NCI-H1436 treated with DMSO at 0.1 percent for 48 hours (cell line): Measurements from ENCODE around the gene DMC1.
"Not testable (repeated sequence)": the region's sequence is repeated elsewhere in the genome, so short reads cannot be mapped to it uniquely, and the experiment has no call there.

Experiments
- DNase-seq: peaks from one replicate; lab custom pipeline; 2025; lab: John Stamatoyannopoulos, UW

DMC1 gene

GRCh38 chr22:38501797-38502672, 67.9 kb downstream of the DMC1 start:
- DNase-seq, result no peak

DNA sequence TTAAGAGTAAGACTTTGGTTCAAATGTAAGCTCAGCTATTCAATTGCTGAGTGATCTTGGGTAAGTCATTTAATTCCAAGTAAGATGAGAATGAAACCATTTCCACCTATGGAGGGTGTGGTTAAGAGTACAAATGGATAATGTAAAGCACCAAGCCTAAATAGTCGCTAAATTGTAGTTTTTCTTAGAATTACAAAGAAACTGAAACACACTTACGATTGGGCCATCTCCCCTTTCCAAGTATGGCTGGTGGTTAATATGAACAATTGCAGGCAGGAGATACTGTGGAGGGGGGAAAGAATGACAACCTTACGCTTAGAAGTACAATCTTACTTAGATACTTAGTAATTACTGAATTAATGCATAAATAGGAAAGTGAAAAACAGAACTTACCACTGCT, 72.1 kb downstream of the DMC1 start:
- DNase-seq, result no peak

GRCh38 chr22:38494939-38495338, 75.0 kb downstream of the DMC1 start:
- no peak for DNase-seq

DNA sequence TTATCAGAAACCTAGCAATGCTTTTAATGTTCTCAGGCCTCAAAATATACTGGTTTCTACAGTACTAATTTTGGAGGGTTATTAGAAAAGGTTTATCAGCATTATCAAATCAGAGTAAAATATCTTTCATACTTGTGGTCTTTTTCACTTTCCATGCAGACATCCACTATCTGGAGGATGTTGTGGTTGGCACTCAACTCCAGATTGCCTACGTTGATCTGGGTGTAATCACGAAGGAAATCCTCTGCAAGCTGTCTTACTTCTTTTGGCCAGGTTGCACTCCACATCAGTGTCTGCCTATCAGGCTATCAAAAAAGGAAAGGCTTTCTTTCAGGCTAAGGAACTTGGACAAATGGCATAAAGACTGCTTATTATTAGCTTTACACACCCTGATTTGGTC, 75.5 kb downstream of the DMC1 start:
- no peak for DNase-seq

GRCh38 chr22:38491707-38492348, 78.2 kb downstream of the DMC1 start:
- DNase-seq, result no peak

DNA sequence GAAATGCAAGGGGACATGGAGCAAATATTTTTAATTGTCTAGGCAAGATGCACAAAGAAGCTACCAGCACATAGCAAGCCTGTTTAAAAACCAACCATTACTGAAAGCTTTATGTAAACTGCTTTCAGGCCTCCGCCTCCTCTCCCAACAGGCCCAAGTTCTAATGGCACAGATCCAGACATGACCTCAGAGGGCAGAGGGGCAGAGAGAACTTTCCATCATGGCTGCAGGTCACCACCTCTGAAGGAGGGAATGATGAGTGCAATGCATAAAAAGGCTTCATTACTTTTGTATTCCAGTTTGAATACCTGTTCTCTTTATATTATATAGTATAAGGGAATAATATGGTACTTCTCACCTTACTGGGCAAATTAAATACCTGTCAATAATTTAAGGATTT, 79.1 kb downstream of the DMC1 start:
- no peak for DNase-seq

- DNase-seq, result no peak
Measured at GRCh38 chr22:38490475-38490874, 79.5 kb downstream of the DMC1 start.

DNA sequence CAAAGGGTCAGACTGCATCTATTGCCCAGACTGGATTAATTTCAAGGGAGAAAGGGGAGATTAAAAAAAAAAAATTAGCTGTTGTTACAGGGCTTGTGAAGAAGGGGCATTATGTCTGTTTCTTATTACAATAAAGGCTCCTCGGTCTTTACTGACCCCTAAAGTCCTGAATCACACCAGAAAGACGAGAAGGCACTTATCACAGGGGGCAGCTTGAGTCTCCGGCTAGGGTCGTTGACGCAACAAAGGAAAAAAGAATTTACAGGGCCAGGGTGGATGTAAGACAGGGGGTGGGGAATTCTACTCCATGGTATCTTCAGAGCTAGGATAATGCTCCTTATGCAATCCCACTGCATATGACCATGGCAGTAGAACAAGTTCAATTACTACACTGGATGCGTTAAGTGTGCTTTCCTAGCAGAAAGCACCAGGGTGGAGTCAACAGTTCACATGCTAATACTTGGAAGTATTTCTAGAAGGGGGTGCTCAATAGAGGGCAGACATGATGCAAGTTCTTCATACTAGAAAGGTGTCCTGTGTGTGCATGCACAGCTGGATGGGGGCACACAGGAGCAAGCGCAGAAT, 80.3 kb downstream of the DMC1 start:
- no peak for DNase-seq

GRCh38 chr22:38489142-38489541, 80.8 kb downstream of the DMC1 start:
- no peak for DNase-seq

GRCh38 chr22:38487946-38488345, 82.0 kb downstream of the DMC1 start:
- no peak for DNase-seq

DNA sequence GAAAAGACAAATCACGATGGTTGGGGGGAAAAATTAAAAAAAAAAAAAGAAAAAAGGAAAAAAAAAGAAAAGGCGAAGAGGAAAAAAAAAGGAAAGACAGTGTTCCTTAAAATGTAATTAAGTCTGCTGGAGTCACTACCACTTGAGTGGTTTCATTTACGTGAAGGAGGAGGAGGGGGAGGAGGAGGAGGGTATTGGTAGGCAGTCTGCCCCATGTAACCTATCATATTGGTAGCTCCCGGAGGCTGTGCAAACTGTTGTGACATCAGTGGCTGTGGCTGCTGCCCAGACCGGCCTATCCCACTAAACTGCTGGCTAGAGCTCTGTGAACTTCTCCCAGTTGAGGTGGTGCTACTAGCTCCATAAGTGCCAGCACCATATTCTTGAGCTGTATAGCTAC, 84.2 kb downstream of the DMC1 start:
- no peak for DNase-seq

DNA sequence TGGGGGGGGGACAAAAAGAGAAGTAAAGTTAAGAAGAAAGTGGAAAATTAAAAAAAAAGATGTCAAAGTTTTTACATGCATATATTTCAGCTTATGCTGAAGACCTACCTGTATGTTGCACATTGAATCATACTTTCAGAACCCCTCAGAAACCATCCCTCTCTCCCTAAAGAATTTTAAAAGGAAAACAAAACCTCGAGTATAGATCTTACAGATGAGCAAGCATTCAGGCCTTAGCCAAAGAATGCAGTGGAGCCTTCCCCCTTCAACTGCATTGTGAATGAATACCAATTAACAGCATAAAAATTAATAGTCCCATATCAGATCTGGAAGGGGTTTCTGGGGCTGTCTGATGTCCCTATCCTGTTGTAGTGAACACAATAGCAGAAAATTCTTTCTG, 85.7 kb downstream of the DMC1 start:
- no peak for DNase-seq

DNA sequence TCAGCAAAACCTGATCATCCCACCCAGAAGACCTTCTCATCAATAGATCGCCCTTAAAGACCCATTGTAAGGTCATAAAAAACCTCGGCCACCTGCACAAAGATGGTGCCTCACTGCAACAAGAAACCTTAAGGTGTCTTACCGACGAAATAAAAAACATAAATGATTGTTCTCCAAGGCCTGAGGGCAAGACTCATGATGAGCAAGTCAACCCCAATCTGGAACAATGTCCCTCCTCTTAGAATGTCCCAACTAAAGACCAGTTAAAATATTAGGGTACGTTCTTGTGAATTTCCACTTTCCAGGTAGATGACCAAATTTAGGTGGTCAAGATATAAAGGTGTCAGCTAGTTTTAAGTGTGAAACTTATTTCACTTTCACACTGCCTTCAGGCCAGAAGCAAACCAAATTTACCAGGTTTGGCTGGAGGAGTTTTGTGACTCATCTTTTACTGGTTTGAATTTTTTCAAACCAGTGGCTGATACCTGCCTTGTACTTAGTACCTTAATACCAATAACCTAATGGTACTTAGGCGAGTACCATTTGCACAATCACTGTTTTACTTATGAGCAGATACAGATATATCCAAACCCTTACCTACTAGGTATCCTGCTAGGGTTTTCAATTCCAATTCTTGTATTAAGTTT, 87.2 kb downstream of the DMC1 start:
- no peak for DNase-seq

GRCh38 chr22:38481871-38482332, 88.1 kb downstream of the DMC1 start:
- no peak for DNase-seq

- DNase-seq, result no peak
Measured at GRCh38 chr22:38481162-38481870, 88.7 kb downstream of the DMC1 start.

- DNase-seq, result no peak
Measured at GRCh38 chr22:38479096-38479837, 90.7 kb downstream of the DMC1 start.

- DNase-seq, result no peak
Measured at GRCh38 chr22:38477585-38477984, 92.4 kb downstream of the DMC1 start.

DNA sequence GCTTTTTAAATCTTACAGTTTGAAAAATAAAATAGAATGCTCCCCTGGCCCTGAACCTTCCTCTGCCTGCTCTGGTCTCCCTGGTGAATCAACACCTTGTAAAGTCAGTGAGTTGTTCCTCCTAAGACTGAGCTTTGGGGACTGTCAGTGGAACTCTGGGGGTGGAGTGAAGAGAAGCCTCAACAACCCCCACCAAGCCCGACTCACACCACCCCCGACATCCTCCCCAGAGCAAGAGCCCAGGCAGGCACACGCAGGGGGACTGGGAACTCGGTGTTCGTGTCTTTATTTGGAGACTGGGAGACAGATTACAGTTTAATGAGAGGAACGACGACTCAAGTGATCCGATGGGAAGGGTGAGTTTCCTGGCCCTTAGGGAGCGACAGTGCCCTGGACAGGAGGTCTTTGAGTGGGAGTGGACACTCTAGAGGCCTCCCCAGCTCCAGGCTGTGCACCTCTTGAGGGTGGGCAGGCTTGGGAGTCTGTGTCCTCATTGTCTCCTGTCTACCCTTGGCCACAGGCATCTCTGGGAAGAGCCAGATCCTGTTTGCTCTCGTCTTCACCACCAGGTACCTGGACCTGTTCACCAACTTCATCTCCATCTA, 95.9 kb downstream of the DMC1 start:
- no peak for DNase-seq

DNA sequence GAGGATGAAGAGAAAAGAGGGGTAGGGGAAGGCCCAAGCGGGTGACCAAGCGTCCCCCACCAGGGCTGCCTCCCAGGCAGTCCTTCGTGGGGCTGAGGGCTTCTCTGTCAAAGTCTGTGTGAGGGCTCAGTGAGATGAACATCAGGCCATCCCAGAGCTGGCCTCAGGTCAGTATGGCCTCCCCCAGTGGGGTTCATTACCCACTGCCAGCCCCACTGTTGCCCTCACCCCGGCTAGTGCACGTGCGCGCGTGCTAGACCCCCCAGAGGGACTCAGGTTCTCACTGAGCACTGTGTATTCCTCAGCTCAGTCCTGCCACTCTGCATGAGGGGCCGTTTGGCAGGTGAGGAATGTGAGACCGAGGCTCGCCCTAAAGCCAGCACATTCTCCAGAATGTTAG, 98.7 kb downstream of the DMC1 start:
- no peak for DNase-seq

- DNase-seq, result not testable (repeated sequence)
Measured at GRCh38 chr22:38470179-38470578, 99.8 kb downstream of the DMC1 start.

- DNase-seq, result no peak
Measured at GRCh38 chr22:38469306-38469781, 100.6 kb downstream of the DMC1 start.
